Renal pelvis (tissue), 12 donors: ENCODE measurements around the gene ZNF454. TPM values are rescaled to one million over a fixed set of nuclear protein-coding genes. Genes with fewer than 3 reads are reported as not detected.

ENCODE experiments used
- DNase-seq: peaks from one replicate; pipeline ENCODE4 v3.0.0-alpha.2; 2013
- long read RNA-seq, 16 experiments: transcript quantifications; one replicate each; lab custom pipeline, GENCODE V29; 2026
- polyA plus RNA-seq, 3 donors: library from polyadenylated mRNA; unstranded; fragments of 120-200 nt; gene quantifications; one replicate each; pipeline ENCODE4 v1.2.1, GENCODE V29; 2013; ENCODE audit not compliant: insufficient read length in 3 of 3

Gene ZNF454
- 10 to 100 TPM in 1 of 3 donors, 1 to 10 TPM in 2; 6.0 to 10.3 (median 9.2) TPM for polyA plus RNA-seq
- long read RNA-seq, donor 1, result 0 reads
- long read RNA-seq, donor 2, partial matches to known transcripts, result 0 of 1 reads
- long read RNA-seq, donor 2, other reads (novel, unspliced or antisense), result 0 of 1 reads
- long read RNA-seq, donor 3, partial matches to known transcripts, result 0 of 3 reads
- long read RNA-seq, donor 3, other reads (novel, unspliced or antisense), result 0 of 3 reads
- long read RNA-seq, donor 4, partial matches to known transcripts, result 0 of 1 reads
- long read RNA-seq, donor 4, other reads (novel, unspliced or antisense), result 0 of 1 reads
- long read RNA-seq, donor 5, result 0 reads
- long read RNA-seq, donor 6, result 0 reads
- long read RNA-seq, donor 7, partial matches to known transcripts, result 0 of 2 reads
- long read RNA-seq, donor 7, other reads (novel, unspliced or antisense), result 0 of 2 reads
- long read RNA-seq, donor 8, result 0 reads
- long read RNA-seq, donor 9, result 0 reads
- long read RNA-seq, donor 10, result 0 reads
- long read RNA-seq, donor 11, result 0 reads
- long read RNA-seq, donor 12, result 0 reads
- long read RNA-seq, donor 13, result 0 reads
- long read RNA-seq, donor 14, partial matches to known transcripts, result 0 of 1 reads
- long read RNA-seq, donor 14, other reads (novel, unspliced or antisense), result 0 of 1 reads
- long read RNA-seq, donor 15, result 0 reads
- long read RNA-seq, donor 16, result 0 reads

- DNase-seq, result peak; percentile 97
Observed at GRCh38 chr5:178940569-178941360, at the start of gene ZNF454. ZNF454 (plus strand) TSS chr5:178941198; CDS start chr5:178942792, 1,594 bp downstream.

GRCh38 chr5:178895615-178896571 lies 45.1 kb upstream of the ZNF454 start, which contains the start of gene ZFP2:
ZFP2 (plus strand) TSS chr5:178895913; CDS start chr5:178931314, 35,401 bp downstream.
- peak; percentile 71 for DNase-seq

GRCh38 chr5:178899289-178899688 lies 41.7 kb upstream of the ZNF454 start:
- no peak for DNase-seq

- DNase-seq, result no peak
Observed at GRCh38 chr5:178902849-178903248, 38.1 kb upstream of the ZNF454 start.

GRCh38 chr5:178931846-178932760 lies 8.9 kb upstream of the ZNF454 start:
- no peak for DNase-seq

GRCh38 chr5:178941361-178941760 lies 363 bp downstream of the ZNF454 start:
- DNase-seq, result no peak

- DNase-seq, result no peak
Observed at GRCh38 chr5:178965465-178966055, 24.6 kb downstream of the ZNF454 start.

GRCh38 chr5:178981381-178981780 lies 40.4 kb downstream of the ZNF454 start:
- no peak for DNase-seq

- no peak for DNase-seq
Observed at GRCh38 chr5:178982941-178983340, 41.9 kb downstream of the ZNF454 start.

- no peak for DNase-seq
Observed at GRCh38 chr5:178983728-178984127, 42.7 kb downstream of the ZNF454 start.

- no peak for DNase-seq
Observed at GRCh38 chr5:178984145-178985072, 43.4 kb downstream of the ZNF454 start.

GRCh38 chr5:178986326-178986960 lies 45.4 kb downstream of the ZNF454 start:
- no peak for DNase-seq

- no peak for DNase-seq
Observed at GRCh38 chr5:178988436-178989220, 47.6 kb downstream of the ZNF454 start.

GRCh38 chr5:178989311-178989710 lies 48.3 kb downstream of the ZNF454 start:
- DNase-seq, result no peak

- no peak for DNase-seq
Observed at GRCh38 chr5:178990491-178990890, 49.5 kb downstream of the ZNF454 start.

GRCh38 chr5:178991190-178992145 lies 50.5 kb downstream of the ZNF454 start:
- no peak for DNase-seq
